AG09309 (cell line): ENCODE results near the gene SMPD1.
A peak's percentile ranks its signal among the peaks of the same experiment; 100 is the strongest.

Experiments used
- DNase-seq: peaks from one replicate; pipeline ENCODE4 v3.0.0-alpha.2; 2010; ENCODE audit warnings: low read depth
- H3K4me3 ChIP-seq: 2 replicates; pipeline ENCODE4 v1.5.1; 2011; ENCODE audit warnings: mild to moderate bottlenecking, low read depth, low read length, moderate library complexity; ENCODE audit not compliant: control insufficient read depth
- TF ChIP-seq, protein P1 (sequence below): IDR thresholded peaks from 2 replicates; pipeline ENCODE4 v1.5.1; 2011; ENCODE audit warnings: mild to moderate bottlenecking, low read depth, low read length, inconsistent platforms; ENCODE audit not compliant: insufficient read depth, control insufficient read depth; ENCODE audit errors: missing control alignments

SMPD1 gene

DNA sequence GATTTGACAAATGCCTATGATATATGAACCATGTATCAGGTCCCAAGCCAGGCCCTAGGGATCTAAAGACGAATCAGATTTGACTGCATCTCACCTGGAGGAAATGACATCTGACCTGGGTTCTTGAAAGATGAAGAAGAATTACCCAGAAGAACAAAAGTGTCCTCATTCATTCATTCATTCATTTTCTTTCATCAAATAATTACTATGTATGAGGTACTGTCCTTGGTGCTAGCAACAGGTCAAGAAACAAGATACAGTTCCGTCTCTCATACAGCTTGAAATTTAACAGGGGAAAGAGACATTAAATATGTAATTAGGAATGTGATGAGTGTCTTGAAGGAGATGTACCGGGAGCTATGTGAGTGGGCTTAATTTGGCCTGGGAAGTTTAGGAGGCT lies 30.4 kb downstream of the SMPD1 start:
- no peak overlapping the region for H3K4me3 ChIP-seq
- no peak for DNase-seq
- TF ChIP-seq, protein P1, sequence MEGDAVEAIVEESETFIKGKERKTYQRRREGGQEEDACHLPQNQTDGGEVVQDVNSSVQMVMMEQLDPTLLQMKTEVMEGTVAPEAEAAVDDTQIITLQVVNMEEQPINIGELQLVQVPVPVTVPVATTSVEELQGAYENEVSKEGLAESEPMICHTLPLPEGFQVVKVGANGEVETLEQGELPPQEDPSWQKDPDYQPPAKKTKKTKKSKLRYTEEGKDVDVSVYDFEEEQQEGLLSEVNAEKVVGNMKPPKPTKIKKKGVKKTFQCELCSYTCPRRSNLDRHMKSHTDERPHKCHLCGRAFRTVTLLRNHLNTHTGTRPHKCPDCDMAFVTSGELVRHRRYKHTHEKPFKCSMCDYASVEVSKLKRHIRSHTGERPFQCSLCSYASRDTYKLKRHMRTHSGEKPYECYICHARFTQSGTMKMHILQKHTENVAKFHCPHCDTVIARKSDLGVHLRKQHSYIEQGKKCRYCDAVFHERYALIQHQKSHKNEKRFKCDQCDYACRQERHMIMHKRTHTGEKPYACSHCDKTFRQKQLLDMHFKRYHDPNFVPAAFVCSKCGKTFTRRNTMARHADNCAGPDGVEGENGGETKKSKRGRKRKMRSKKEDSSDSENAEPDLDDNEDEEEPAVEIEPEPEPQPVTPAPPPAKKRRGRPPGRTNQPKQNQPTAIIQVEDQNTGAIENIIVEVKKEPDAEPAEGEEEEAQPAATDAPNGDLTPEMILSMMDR = no peak

DNA sequence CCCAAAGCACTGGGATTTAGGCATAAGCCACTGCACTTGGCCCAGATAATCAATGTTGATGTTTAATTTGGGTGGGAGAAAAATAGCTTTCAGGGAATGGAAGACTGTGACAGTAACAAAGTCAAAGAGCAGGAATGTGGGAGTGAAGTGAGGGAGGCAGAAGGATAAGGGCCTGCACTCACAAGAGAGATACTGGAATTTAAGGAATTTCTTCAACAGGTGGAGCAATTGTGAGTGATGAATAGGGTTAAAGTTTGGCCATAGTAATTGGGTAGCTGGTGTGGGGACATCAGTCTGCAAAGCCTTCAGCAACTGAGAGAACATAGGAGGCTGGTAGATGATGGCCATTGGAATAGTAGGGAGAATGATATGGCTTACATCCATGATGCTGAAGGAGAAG lies 37.2 kb downstream of the SMPD1 start:
- TF ChIP-seq, protein P1 = no peak
- H3K4me3 ChIP-seq = no peak overlapping the region
- DNase-seq = no peak

DNA sequence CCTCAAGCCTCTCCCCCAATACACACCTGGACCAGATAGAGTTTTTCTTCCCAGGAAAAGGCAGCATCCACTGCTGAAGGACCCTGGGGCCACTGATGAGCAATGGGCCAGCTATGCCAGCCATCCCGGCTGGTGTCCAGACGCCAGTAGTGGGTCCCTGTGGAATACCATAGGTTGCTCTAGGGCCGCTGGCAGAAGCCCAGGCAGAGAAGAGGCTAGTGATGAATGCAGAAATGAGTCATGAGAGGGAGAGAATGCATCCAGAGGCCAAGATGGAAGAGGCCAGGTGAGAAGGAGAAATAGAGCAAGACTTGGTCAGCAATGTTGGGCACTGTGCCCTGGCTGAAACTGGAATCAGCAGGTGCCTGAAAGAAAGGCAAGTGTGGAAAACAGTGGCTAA lies 41.6 kb downstream of the SMPD1 start:
- peak; percentile 39 for DNase-seq
- TF ChIP-seq, protein P1 = no peak
- no peak overlapping the region for H3K4me3 ChIP-seq

DNA sequence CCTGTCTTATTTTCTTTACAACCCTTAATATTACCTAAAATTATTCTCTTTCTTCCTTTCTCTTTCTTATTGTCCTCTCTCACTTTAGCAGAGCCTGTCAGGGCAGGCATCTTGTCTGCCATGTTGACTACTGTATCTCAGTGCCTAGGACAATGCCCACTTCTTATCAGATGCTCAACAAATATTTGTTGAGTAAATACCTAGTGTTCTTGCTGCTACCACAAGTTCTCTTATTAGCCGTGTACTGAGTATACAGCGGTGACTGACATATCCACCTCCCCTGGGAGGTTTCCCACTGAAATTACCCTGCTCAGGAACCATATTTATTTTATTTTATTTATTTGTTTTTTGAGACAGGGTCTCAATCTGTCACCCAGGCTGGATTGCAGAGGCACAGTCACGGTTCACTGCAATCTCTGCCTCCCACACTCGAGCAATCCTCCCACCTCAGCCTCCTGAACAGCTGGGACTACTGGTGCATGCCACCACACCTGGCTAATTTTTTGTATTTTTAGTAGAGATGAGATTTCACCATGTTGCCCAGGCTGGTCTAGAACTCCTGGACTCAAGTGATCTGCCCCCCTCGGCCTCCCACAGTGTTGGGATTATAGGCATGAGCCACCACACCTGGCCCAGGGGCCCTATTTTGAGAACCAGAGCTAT lies 43.9 kb downstream of the SMPD1 start:
- TF ChIP-seq, protein P1 = no peak
- H3K4me3 ChIP-seq = no peak overlapping the region
- no peak for DNase-seq

DNA sequence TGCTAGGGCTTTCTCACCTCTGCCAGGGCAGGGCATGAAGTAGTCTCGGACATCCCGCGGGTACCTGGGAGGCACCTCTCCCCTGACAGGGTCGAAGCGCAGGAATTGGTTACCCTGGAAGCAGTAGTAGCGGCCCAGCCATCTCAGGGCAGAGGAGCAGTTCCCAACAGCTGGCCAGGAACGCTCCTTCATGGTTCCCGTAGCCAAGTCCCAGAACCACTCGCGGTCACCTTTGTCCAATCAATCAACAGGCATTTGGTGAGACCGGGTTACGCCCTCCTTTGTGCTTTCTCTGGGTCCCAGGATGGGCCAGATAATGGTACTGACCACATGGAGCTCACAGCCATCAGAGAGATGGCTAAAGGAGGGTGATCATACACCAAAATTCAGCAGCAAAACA lies 47.1 kb downstream of the SMPD1 start:
- TF ChIP-seq, protein P1 = no peak
- H3K4me3 ChIP-seq = no peak overlapping the region
- no peak for DNase-seq

DNA sequence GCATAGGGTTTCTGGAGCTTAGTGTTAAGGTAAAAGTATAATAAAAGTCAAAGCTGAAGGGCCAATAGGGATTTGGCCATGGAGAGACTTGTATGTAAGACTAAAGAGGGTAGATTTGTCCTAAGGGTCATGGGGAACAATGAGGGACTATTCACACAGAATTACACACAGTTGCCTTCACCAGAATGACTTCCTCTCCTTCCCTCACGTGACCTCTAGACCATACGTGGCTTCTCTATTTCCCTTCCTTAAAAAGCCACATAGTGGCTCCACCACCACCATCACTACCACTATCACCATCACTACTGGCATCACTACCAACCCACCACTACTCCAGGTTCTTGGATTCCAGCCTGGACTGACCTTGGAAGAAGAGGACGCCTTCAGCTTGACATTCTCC lies 47.7 kb downstream of the SMPD1 start:
- no peak overlapping the region for H3K4me3 ChIP-seq
- TF ChIP-seq, protein P1 = no peak
- DNase-seq = no peak
